GM06990 (cell line): ENCODE data around the gene TBL3.
A peak's percentile ranks its signal among the peaks of the same experiment; 100 is the strongest.

Source experiments
- DNase-seq: peaks from one replicate; pipeline ENCODE4 v3.0.0-alpha.2; 2011; ENCODE audit not compliant: insufficient read length; ENCODE audit errors: extremely low read depth
- H3K27me3 ChIP-seq: replicated peaks from 2 replicates; pipeline ENCODE4 v1.6.0; 2011; ENCODE audit warnings: low read length; ENCODE audit not compliant: control insufficient read depth, insufficient read depth
- H3K36me3 ChIP-seq: 2 replicates; pipeline ENCODE4 v1.5.1; 2011; ENCODE audit warnings: low read length; ENCODE audit not compliant: control insufficient read depth, insufficient read depth
- H3K4me3 ChIP-seq: replicated peaks from 2 replicates; pipeline ENCODE4 v1.5.1; 2011; ENCODE audit warnings: low read depth, mild to moderate bottlenecking, control low read depth, low read length
- CTCF ChIP-seq: IDR thresholded peaks from 2 replicates; pipeline ENCODE4 v1.5.1; 2011; ENCODE audit warnings: low read length, control low read depth, mild to moderate bottlenecking, inconsistent platforms; ENCODE audit not compliant: insufficient read depth, poor library complexity, severe bottlenecking

Gene TBL3

DNA sequence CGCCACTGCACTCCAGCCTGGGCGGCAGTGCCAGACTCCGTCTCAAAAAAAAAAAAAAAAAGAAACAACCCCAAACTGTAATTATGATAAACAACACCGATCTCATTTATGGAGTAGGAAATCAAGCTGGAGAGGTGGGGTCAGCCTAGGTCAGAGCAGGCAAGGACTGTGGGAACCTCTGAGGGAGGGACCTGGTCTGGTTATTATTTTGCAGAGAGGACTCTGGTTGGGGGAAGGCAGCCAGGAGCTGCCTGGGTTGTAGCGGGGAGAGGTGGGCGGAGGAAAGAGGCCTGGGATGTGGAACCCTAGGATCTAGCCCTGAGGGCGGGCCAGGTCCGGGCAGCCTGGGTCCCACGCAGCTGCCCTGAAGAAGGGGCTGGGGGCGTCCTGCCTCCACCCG lies 42.7 kb upstream of the TBL3 start:
- H3K27me3 ChIP-seq: no peaks in the 10 kb centered on the region
- no peaks in the 10 kb centered on the region for H3K36me3 ChIP-seq
- no peak for DNase-seq
- TF ChIP-seq CTCF: no peak
- peak overlapping the region; percentile 55 for H3K4me3 ChIP-seq

- peak; percentile 42 for TF ChIP-seq CTCF
- DNase-seq: peak; percentile 89
- Histone ChIP-seq H3K36me3 (no peaks in the 10 kb centered on the region), H3K4me3 (peak overlapping the region; percentile 55), H3K27me3 (no peaks in the 10 kb centered on the region)
Observed at GRCh38 chr16:1929578-1930337, 42.1 kb upstream of the TBL3 start.

DNA sequence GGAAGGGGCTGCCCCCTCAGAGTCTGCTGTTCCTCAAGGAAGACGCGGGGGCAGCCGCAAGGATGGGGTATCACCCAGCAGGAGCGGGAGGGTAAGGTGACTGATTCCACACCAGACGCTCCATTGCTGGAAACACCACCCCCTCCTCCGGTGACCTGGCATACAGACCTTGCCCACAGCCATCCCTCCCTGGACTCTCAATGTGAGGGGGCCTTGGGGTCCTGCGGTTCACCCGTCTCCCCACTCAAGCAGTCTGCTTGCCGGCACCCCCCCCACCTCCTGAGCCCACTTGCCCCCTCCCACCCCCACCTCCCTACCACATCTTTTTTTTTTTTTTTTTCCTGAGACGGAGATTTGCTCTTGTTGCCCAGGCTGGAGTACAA lies 41.5 kb upstream of the TBL3 start:
- Histone ChIP-seq H3K4me3 (no peak overlapping the region), H3K27me3 (no peaks in the 10 kb centered on the region), H3K36me3 (no peaks in the 10 kb centered on the region)
- no peak for DNase-seq
- TF ChIP-seq CTCF: no peak

GRCh38 chr16:1932050-1933028 lies 39.5 kb upstream of the TBL3 start:
- no peak for DNase-seq

DNA sequence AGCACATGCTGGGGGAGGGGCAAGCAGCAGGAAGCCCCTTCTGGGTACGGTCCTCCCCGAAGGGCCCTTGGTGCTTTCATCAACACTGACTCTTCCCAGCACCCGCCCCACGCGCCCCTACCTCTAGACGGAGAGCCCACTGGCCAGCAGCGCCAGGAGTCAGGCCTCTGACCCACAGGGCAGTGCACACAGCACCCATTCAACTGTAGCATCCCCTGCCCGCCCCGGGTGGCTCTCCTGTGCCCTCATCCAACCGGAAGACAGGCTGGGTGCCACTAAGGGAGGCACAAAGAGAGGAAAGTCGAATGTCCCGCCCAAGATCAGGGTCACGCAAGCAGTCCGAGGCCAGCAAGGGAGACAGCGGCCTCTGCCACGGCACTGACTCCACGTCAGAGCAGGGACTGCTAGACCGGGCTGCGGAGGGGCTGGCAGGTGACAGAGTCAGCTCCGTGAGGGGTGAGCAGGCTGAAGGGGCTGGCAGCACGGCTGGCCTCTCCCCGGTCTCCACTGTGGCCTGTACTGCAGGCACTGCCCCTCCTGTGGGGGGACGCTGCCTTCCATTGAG lies 38.7 kb upstream of the TBL3 start:
- Histone ChIP-seq H3K36me3 (peaks cover under 1% of the 10 kb centered on the region), H3K4me3 (no peak overlapping the region), H3K27me3 (no peaks in the 10 kb centered on the region)
- no peak for DNase-seq
- no peak for TF ChIP-seq CTCF

More at GRCh38 chr16:1932050-1933028, 39.5 kb upstream of the TBL3 start:
- Histone ChIP-seq H3K27me3 (no peaks in the 10 kb centered on the region), H3K36me3 (no peaks in the 10 kb centered on the region; the same call in 1 of the 2 replicates), H3K4me3 (no peak overlapping the region)
- no peak for TF ChIP-seq CTCF
